Liver (tissue), 9 donors: ENCODE data around the gene ADCY7. TPM values are rescaled to one million over a fixed set of nuclear protein-coding genes. Genes with fewer than 3 reads are reported as not detected.

ENCODE experiments used
- DNase-seq: peaks from one replicate; pipeline ENCODE4 v3.0.0-alpha.2; 2017; ENCODE audit warnings: low spot score
- H3K27ac ChIP-seq, 2 donors: one replicate each; pipeline ENCODE4 v1.7.0; 2013; ENCODE audit warnings: inconsistent platforms in 2 of 2, low read length in 2 of 2, control low read depth in 1 of 2, low read depth in 1 of 2, mild to moderate bottlenecking in 1 of 2
- H3K27me3 ChIP-seq, 4 donors: one replicate each; pipeline versions ENCODE4 v1.6.1 to v1.7.0; 2013; ENCODE audit warnings: low read length in 3 of 4, inconsistent platforms in 1 of 4, mild to moderate bottlenecking in 1 of 4, moderate library complexity in 1 of 4; ENCODE audit not compliant: control insufficient read depth in 4 of 4, insufficient read depth in 4 of 4
- H3K36me3 ChIP-seq, 4 donors: one replicate each; pipeline versions ENCODE4 v1.6.1 to v1.7.0; 2013; ENCODE audit warnings: low read length in 3 of 4, mild to moderate bottlenecking in 3 of 4, low read depth in 1 of 4, moderate library complexity in 1 of 4; ENCODE audit not compliant: control insufficient read depth in 4 of 4, insufficient read depth in 3 of 4
- H3K4me1 ChIP-seq, 4 donors: one replicate each; pipeline versions ENCODE4 v1.6.1 to v1.7.0; 2013; ENCODE audit warnings: low read length in 3 of 4, mild to moderate bottlenecking in 3 of 4, moderate library complexity in 1 of 4; ENCODE audit not compliant: control insufficient read depth in 4 of 4, insufficient read depth in 4 of 4
- H3K4me3 ChIP-seq, 3 donors: one replicate each; pipeline versions ENCODE4 v1.6.1 to v1.7.0; 2013; ENCODE audit warnings: low read length in 3 of 3, control low read depth in 1 of 3, low read depth in 1 of 3, mild to moderate bottlenecking in 1 of 3
- H3K9ac ChIP-seq, 2 donors: one replicate each; pipeline ENCODE4 v1.7.0; 2013; ENCODE audit warnings: low read length in 2 of 2, mild to moderate bottlenecking in 2 of 2, moderate library complexity in 2 of 2, control low read depth in 1 of 2, low read depth in 1 of 2
- H3K9me3 ChIP-seq, 4 donors: one replicate each; pipeline versions ENCODE4 v1.6.1 to v1.7.0; 2013; ENCODE audit warnings: low read length in 3 of 4; ENCODE audit not compliant: control insufficient read depth in 4 of 4
- EGR1 ChIP-seq, 2 donors: IDR thresholded peaks; 2 replicates each; pipeline ENCODE4 v1.6.1; 2016 to 2018; ENCODE audit warnings: antibody characterized with exemption in 2 of 2, low read depth in 2 of 2
- FOXA1 ChIP-seq: IDR thresholded peaks from 2 replicates; pipeline ENCODE4 v1.6.1; 2016; ENCODE audit warnings: antibody characterized with exemption
- FOXA2 ChIP-seq: IDR thresholded peaks from 2 replicates; pipeline ENCODE4 v1.6.1; 2016; ENCODE audit warnings: antibody characterized with exemption
- GABPA ChIP-seq, 2 donors: IDR thresholded peaks in 1 of 2; conservative IDR thresholded peaks in 1 of 2; 2 replicates each; pipeline ENCODE4 v1.6.1; 2016; ENCODE audit warnings: antibody characterized with exemption in 2 of 2, mild to moderate bottlenecking in 1 of 2, moderate library complexity in 1 of 2
- HNF4A ChIP-seq, 2 donors: conservative IDR thresholded peaks; 2 replicates each; pipeline ENCODE4 v1.6.1; 2016; ENCODE audit warnings: antibody characterized with exemption in 2 of 2, mild to moderate bottlenecking in 2 of 2
- HNF4G ChIP-seq: IDR thresholded peaks from 2 replicates; pipeline ENCODE4 v1.6.1; 2016; ENCODE audit warnings: antibody characterized with exemption
- JUND ChIP-seq, 2 donors: IDR thresholded peaks; 2 replicates each; pipeline ENCODE4 v1.6.1; 2016; ENCODE audit warnings: antibody characterized with exemption in 2 of 2
- NR2F2 ChIP-seq: IDR thresholded peaks from 2 replicates; pipeline ENCODE4 v1.6.1; 2016; ENCODE audit warnings: antibody characterized with exemption
- RAD21 ChIP-seq, 2 donors: IDR thresholded peaks; 2 replicates each; pipeline ENCODE4 v1.6.1; 2016; ENCODE audit warnings: antibody characterized with exemption in 2 of 2, mild to moderate bottlenecking in 2 of 2
- RXRA ChIP-seq, 2 donors: IDR thresholded peaks; 2 replicates each; pipeline ENCODE4 v1.6.1; 2017 to 2018; ENCODE audit warnings: antibody characterized with exemption in 2 of 2, mild to moderate bottlenecking in 1 of 2
- SP1 ChIP-seq: IDR thresholded peaks from 2 replicates; pipeline ENCODE4 v1.6.1; 2018; ENCODE audit warnings: antibody characterized with exemption, mild to moderate bottlenecking
- TAF1 ChIP-seq: conservative IDR thresholded peaks from 2 replicates; pipeline ENCODE4 v1.6.1; 2016; ENCODE audit warnings: antibody characterized with exemption, mild to moderate bottlenecking
- YY1 ChIP-seq: IDR thresholded peaks from 2 replicates; pipeline ENCODE4 v1.6.1; 2016; ENCODE audit warnings: antibody characterized with exemption, mild to moderate bottlenecking
- WGBS: extraction: QIAGEN DNeasy Blood & Tissue Kit; methylation state at CpG from one replicate; pipeline ENCODE4 v1.1.7; 2013; 5-methylcytosine and 5-hydroxymethylcytosine counted together
- polyA plus RNA-seq, 2 donors: library from polyadenylated mRNA; stranded (reverse) in 1 of 2; unstranded in 1 of 2; fragments of 200-250 nt in 1 of 2; fragments of >200 nt in 1 of 2; fragmentation: Nextera tagmentation in 1 of 2; extraction: Ambion mirVana in 1 of 2; gene quantifications; one replicate each; pipeline versions ENCODE4 v1.2.1 to v1.2.3, GENCODE V29; 2013 to 2015
- total RNA-seq, 2 donors: library from RNA; depleted of rRNA; stranded (reverse); fragments of >200 nt; gene quantifications; one replicate each; pipeline ENCODE4 v1.2.3, GENCODE V29; 2014
- TF ChIP-seq, protein P1 (sequence below): fragments of 150-350 bp; IDR thresholded peaks from 2 replicates; pipeline ENCODE4 v1.5.1; 2017; ENCODE audit warnings: improper control_type of control experiment, low read depth, low read length; ENCODE audit not compliant: missing input control
- TF ChIP-seq, protein P2 (sequence below): IDR thresholded peaks from 2 replicates; pipeline ENCODE4 v1.6.1; 2016; ENCODE audit warnings: antibody characterized with exemption
- TF ChIP-seq, protein P3 (sequence below): IDR thresholded peaks from 2 replicates; pipeline ENCODE4 v1.6.1; 2016; ENCODE audit warnings: antibody characterized with exemption, mild to moderate bottlenecking
- TF ChIP-seq, protein P4 (sequence below): IDR thresholded peaks from 2 replicates; pipeline ENCODE4 v1.6.1; 2016; ENCODE audit warnings: antibody characterized with exemption
- TF ChIP-seq, protein P5 (sequence below): IDR thresholded peaks from 2 replicates; pipeline ENCODE4 v1.6.1; 2016; ENCODE audit warnings: antibody characterized with exemption
- donor health status: healthy.
- donor health status: healthy.
- donor health status: healthy.
- donor health status: healthy.
- donor health status: healthy.

The ADCY7 gene
- total and polyA plus RNA-seq, 4 donors: 1.8 to 43.9 (median 7.4) TPM

DNA sequence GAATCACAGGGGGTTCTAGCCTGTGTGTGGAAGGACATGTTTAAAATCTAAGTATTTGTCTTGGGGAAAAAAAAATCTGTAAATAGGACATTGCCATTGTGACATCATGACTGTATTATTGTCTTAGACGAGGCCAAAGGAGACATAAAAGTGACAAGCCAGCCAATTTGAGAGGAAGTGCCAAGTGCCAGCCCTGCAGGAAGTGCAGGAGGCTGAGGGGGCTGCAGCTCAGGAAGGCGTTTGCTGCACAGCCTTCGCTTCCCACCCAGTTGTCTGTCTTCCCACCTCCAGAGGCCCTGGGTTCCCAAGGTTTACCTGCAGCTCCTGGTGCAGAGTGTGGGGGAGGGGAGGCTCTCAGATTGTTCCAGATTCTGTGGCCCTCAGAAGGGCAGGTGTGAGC, 1.3 kb downstream of the ADCY7 start:
- no peak overlapping the region for H3K9ac ChIP-seq
- H3K4me3 ChIP-seq: no peak overlapping the region

DNA sequence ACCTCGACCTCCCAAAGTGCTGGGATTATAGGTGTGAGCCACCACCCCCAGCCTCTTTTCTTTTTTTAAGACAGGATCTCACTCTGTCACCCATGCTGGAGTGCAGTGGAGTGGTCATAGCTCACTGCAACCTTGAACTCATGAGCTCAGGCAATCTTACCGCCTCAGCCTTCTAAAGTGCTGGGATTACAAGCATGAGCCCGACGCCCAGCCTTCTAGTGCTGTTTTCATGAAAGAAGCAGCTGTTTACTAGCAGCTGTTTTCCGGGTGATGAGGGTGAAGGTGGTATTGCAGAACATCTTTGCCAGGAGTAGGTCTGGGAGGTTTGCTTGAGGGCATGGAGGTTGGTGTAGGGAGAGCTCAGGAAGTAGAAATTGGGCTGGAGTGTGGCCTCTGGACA, 2.0 kb downstream of the ADCY7 start:
- H3K4me1 ChIP-seq: peaks cover 0 to 4% (median 1%) of the 10 kb centered on the region in 4 donors
- 83% methylated on average over 5 of the region's 5 CpGs for WGBS
- no peaks in the 10 kb centered on the region for H3K36me3 ChIP-seq
- H3K9ac ChIP-seq: no peak overlapping the region
- no peaks in the 10 kb centered on the region for H3K9me3 ChIP-seq
- no peak overlapping the region for H3K4me3 ChIP-seq
- TF ChIP-seq RAD21 (IDR thresholded peaks at IDR 0.05) (no peak), EGR1 (IDR thresholded peaks at IDR 0.05; ENCODE audit: low read depth in 2 of 2) (no peak), JUND (IDR thresholded peaks at IDR 0.05) (no peak), TAF1 (no peak), YY1 (no peak), HNF4A (conservative IDR thresholded peaks at IDR 0.05) (no peak), HNF4G (no peak), FOXA2 (no peak), NR2F2 (no peak), FOXA1 (no peak), SP1 (no peak), RXRA (IDR thresholded peaks at IDR 0.05) (no peak)
- TF ChIP-seq, protein P1, sequence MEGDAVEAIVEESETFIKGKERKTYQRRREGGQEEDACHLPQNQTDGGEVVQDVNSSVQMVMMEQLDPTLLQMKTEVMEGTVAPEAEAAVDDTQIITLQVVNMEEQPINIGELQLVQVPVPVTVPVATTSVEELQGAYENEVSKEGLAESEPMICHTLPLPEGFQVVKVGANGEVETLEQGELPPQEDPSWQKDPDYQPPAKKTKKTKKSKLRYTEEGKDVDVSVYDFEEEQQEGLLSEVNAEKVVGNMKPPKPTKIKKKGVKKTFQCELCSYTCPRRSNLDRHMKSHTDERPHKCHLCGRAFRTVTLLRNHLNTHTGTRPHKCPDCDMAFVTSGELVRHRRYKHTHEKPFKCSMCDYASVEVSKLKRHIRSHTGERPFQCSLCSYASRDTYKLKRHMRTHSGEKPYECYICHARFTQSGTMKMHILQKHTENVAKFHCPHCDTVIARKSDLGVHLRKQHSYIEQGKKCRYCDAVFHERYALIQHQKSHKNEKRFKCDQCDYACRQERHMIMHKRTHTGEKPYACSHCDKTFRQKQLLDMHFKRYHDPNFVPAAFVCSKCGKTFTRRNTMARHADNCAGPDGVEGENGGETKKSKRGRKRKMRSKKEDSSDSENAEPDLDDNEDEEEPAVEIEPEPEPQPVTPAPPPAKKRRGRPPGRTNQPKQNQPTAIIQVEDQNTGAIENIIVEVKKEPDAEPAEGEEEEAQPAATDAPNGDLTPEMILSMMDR: no peak
- TF ChIP-seq, protein P2, sequence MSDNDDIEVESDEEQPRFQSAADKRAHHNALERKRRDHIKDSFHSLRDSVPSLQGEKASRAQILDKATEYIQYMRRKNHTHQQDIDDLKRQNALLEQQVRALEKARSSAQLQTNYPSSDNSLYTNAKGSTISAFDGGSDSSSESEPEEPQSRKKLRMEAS: no peak
- TF ChIP-seq, protein P3, sequence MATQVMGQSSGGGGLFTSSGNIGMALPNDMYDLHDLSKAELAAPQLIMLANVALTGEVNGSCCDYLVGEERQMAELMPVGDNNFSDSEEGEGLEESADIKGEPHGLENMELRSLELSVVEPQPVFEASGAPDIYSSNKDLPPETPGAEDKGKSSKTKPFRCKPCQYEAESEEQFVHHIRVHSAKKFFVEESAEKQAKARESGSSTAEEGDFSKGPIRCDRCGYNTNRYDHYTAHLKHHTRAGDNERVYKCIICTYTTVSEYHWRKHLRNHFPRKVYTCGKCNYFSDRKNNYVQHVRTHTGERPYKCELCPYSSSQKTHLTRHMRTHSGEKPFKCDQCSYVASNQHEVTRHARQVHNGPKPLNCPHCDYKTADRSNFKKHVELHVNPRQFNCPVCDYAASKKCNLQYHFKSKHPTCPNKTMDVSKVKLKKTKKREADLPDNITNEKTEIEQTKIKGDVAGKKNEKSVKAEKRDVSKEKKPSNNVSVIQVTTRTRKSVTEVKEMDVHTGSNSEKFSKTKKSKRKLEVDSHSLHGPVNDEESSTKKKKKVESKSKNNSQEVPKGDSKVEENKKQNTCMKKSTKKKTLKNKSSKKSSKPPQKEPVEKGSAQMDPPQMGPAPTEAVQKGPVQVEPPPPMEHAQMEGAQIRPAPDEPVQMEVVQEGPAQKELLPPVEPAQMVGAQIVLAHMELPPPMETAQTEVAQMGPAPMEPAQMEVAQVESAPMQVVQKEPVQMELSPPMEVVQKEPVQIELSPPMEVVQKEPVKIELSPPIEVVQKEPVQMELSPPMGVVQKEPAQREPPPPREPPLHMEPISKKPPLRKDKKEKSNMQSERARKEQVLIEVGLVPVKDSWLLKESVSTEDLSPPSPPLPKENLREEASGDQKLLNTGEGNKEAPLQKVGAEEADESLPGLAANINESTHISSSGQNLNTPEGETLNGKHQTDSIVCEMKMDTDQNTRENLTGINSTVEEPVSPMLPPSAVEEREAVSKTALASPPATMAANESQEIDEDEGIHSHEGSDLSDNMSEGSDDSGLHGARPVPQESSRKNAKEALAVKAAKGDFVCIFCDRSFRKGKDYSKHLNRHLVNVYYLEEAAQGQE: no peak
- TF ChIP-seq, protein P4, sequence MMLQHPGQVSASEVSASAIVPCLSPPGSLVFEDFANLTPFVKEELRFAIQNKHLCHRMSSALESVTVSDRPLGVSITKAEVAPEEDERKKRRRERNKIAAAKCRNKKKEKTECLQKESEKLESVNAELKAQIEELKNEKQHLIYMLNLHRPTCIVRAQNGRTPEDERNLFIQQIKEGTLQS: no peak
- H3K27ac ChIP-seq: no peak overlapping the region
- DNase-seq: no peak
- no peaks in the 10 kb centered on the region for H3K27me3 ChIP-seq

More for the DNA sequence above, 1.3 kb downstream of the ADCY7 start:
- Histone ChIP-seq H3K36me3 (no peaks in the 10 kb centered on the region), H3K9me3 (no peaks in the 10 kb centered on the region), H3K27ac (peak overlapping the region in 1 of 2 donors; percentile 12), H3K27me3 (no peaks in the 10 kb centered on the region), H3K4me1 (peaks cover 0 to 4% (median 0%) of the 10 kb centered on the region in 4 donors)
- DNase-seq: no peak
- WGBS: 61% methylated on average over 3 of the region's 3 CpGs
- TF ChIP-seq RXRA (IDR thresholded peaks at IDR 0.05): no peak
- TF ChIP-seq, protein P5, sequence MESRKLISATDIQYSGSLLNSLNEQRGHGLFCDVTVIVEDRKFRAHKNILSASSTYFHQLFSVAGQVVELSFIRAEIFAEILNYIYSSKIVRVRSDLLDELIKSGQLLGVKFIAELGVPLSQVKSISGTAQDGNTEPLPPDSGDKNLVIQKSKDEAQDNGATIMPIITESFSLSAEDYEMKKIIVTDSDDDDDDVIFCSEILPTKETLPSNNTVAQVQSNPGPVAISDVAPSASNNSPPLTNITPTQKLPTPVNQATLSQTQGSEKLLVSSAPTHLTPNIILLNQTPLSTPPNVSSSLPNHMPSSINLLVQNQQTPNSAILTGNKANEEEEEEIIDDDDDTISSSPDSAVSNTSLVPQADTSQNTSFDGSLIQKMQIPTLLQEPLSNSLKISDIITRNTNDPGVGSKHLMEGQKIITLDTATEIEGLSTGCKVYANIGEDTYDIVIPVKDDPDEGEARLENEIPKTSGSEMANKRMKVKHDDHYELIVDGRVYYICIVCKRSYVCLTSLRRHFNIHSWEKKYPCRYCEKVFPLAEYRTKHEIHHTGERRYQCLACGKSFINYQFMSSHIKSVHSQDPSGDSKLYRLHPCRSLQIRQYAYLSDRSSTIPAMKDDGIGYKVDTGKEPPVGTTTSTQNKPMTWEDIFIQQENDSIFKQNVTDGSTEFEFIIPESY: no peak
- TF ChIP-seq GABPA (IDR thresholded peaks at IDR 0.05 in 1 of 2, conservative IDR thresholded peaks at IDR 0.05 in 1 of 2): no peak
- no peak for TF ChIP-seq EGR1 (IDR thresholded peaks at IDR 0.05; ENCODE audit: low read depth in 2 of 2)
- TF ChIP-seq RAD21 (IDR thresholded peaks at IDR 0.05): no peak
- TF ChIP-seq HNF4G: no peak
- TF ChIP-seq HNF4A (conservative IDR thresholded peaks at IDR 0.05): no peak
- no peak for TF ChIP-seq NR2F2
- TF ChIP-seq, protein P4: no peak
- TF ChIP-seq SP1: no peak
- TF ChIP-seq, protein P1: no peak
- TF ChIP-seq TAF1: no peak
- no peak for TF ChIP-seq JUND (IDR thresholded peaks at IDR 0.05)
- TF ChIP-seq FOXA2: no peak
